Stimulated activated naive CD4-positive, alpha-beta T cell treated with Interleukin-2 at 50 U/mL for 16 hours (primary cell): ENCODE data around the gene GNG2.

Source experiments
- DNase-seq: peaks from one replicate; lab custom pipeline; 2025; lab: John Stamatoyannopoulos, UW

The GNG2 gene

GRCh38 chr14:51996148-51996746, 135.8 kb downstream of the GNG2 start:
- DNase-seq, result no peak

GRCh38 chr14:51998348-51998747, 137.9 kb downstream of the GNG2 start:
- DNase-seq, result no peak

GRCh38 chr14:51999084-51999483, 138.7 kb downstream of the GNG2 start:
- DNase-seq, result no peak

- DNase-seq, result no peak
Observed at GRCh38 chr14:52000019-52000582, 139.7 kb downstream of the GNG2 start.

GRCh38 chr14:52000696-52001095, 140.3 kb downstream of the GNG2 start:
- no peak for DNase-seq

GRCh38 chr14:52002542-52002941, 142.1 kb downstream of the GNG2 start:
- no peak for DNase-seq

GRCh38 chr14:52003324-52003723, 142.9 kb downstream of the GNG2 start:
- DNase-seq, result no peak

- no peak for DNase-seq
Observed at GRCh38 chr14:52005625-52006024, 145.2 kb downstream of the GNG2 start.

GRCh38 chr14:52006361-52006760, 145.9 kb downstream of the GNG2 start:
- DNase-seq, result no peak

- DNase-seq, result no peak
Observed at GRCh38 chr14:52007211-52007610, 146.8 kb downstream of the GNG2 start.

- DNase-seq, result no peak
Observed at GRCh38 chr14:52007637-52008036, 147.2 kb downstream of the GNG2 start.

GRCh38 chr14:52008136-52008535, 147.7 kb downstream of the GNG2 start:
- no peak for DNase-seq

- DNase-seq, result no peak
Observed at GRCh38 chr14:52010173-52010693, 149.8 kb downstream of the GNG2 start.

GRCh38 chr14:52011523-52011922, 151.1 kb downstream of the GNG2 start:
- no peak for DNase-seq

GRCh38 chr14:52012635-52013034, 152.2 kb downstream of the GNG2 start:
- no peak for DNase-seq

GRCh38 chr14:52013984-52014600, 153.7 kb downstream of the GNG2 start:
- DNase-seq, result no peak

GRCh38 chr14:52014601-52015267, 154.3 kb downstream of the GNG2 start:
- no peak for DNase-seq

- no peak for DNase-seq
Observed at GRCh38 chr14:52015411-52016030, 155.1 kb downstream of the GNG2 start.

GRCh38 chr14:52018252-52018651, 157.8 kb downstream of the GNG2 start:
- DNase-seq, result no peak

GRCh38 chr14:52018970-52019369, 158.6 kb downstream of the GNG2 start:
- DNase-seq, result no peak
